Measurements from ENCODE around the gene SND1.

SND1 gene

DNA sequence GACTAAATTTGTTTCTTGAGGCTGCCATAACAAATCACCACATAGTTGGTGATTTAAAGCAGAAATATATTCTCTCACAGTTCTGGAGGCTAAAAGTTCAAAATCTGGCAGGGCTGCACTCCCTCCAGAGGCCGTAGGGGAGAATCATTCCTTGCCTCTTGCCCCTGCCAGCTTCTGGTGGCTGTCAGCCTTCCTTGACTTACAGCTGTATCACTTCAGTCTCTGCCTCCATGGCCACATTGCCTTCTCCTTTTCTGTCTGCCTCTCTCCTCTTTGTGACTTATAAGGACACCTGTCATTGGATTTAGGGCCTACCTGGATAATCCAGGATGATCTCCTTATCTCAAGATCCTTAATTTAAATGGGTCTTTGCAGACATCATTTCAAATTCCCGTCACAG is 385.1 kb downstream of the SND1 start:
- H3F3A ChIP-seq (ENCODE audit: control insufficient read depth, insufficient read depth) = peaks cover 3% of the 10 kb centered on the region; the same call in 1 of the 2 replicates
- no peak for TF ChIP-seq EZH2phosphoT487 (IDR thresholded peaks at IDR 0.05; ENCODE audit: borderline replicate concordance, low read length)
- TF ChIP-seq, protein P1, sequence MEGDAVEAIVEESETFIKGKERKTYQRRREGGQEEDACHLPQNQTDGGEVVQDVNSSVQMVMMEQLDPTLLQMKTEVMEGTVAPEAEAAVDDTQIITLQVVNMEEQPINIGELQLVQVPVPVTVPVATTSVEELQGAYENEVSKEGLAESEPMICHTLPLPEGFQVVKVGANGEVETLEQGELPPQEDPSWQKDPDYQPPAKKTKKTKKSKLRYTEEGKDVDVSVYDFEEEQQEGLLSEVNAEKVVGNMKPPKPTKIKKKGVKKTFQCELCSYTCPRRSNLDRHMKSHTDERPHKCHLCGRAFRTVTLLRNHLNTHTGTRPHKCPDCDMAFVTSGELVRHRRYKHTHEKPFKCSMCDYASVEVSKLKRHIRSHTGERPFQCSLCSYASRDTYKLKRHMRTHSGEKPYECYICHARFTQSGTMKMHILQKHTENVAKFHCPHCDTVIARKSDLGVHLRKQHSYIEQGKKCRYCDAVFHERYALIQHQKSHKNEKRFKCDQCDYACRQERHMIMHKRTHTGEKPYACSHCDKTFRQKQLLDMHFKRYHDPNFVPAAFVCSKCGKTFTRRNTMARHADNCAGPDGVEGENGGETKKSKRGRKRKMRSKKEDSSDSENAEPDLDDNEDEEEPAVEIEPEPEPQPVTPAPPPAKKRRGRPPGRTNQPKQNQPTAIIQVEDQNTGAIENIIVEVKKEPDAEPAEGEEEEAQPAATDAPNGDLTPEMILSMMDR (IDR thresholded peaks at IDR 0.05; ENCODE audit: low read depth, low read length, poor library complexity, severe bottlenecking) = peak; percentile 36
- H3K9me2 ChIP-seq (replicated peaks; ENCODE audit: control insufficient read depth, low read length) = no peaks in the 10 kb centered on the region
- peak overlapping the region; percentile 49 for H3K4me2 ChIP-seq (ENCODE audit: low read length)
- 0 out of 2 replicates have a peak, but pooled peaks cover 3% of the 10 kb centered on the region for H3K27me3 ChIP-seq (ENCODE audit: control insufficient read depth, low read length)
- H3K4me1 ChIP-seq (ENCODE audit: control insufficient read depth, low read length) = peaks cover 52% of the 10 kb centered on the region
- no peaks in the 10 kb centered on the region for H3K36me3 ChIP-seq (ENCODE audit: control insufficient read depth, low read length)
- H3K27ac ChIP-seq (ENCODE audit: low read depth, low read length) = no peak overlapping the region
- no peaks in the 10 kb centered on the region for H3K9me3 ChIP-seq (ENCODE audit: control insufficient read depth, insufficient read depth, low read length)
- H3K4me3 ChIP-seq (ENCODE audit: low read length) = 0 out of 2 replicates have a peak overlapping the region, but pooled peaks have one; percentile 22
- H4K20me1 ChIP-seq (ENCODE audit: control insufficient read depth, insufficient read depth, low read depth, low read length) = peaks cover 12% of the 10 kb centered on the region; the same call in 1 of the 2 replicates
- H3K79me2 ChIP-seq (ENCODE audit: control insufficient read depth, low read length) = peaks cover 4% of the 10 kb centered on the region; the same call in 1 of the 2 replicates

DNA sequence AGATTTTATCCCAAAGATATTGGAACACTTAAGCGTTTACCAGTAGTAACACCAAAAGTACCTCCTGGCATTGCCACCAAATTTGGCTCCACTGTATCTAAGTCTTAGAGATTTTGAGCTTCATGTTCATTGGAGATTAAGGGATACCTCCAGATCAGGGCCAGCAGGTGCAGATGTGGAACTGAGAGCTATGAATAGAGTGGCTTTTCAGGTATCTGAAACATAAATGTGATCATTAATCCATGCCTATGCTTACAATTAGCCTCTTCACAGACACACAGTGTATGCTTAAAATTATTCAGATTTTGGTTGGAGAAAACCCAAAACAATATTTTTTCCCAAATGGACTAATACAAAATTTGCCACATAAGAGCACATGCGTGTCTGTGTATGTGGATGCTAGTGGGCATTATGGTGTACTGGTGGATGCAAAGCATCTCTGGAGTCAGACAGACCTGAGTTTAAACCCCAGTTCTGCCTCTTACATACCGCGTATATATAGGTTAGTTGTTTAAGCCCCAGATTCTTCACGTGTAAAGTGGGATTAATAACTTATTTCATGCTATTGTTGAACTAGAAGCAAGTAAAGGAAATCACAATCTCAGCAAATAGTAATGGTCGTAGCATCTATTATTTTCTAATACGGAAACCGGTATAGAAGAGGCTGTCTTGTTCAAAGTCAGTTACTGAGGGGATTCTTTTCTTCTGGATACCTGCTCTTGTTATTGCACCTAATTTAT is 386.1 kb downstream of the SND1 start:
- peaks cover 46% of the 10 kb centered on the region for H3K4me1 ChIP-seq (ENCODE audit: control insufficient read depth, low read length)
- H3K9me2 ChIP-seq (replicated peaks; ENCODE audit: control insufficient read depth, low read length) = no peaks in the 10 kb centered on the region
- no peaks in the 10 kb centered on the region for H3K79me2 ChIP-seq (ENCODE audit: control insufficient read depth, low read length)
- no peak overlapping the region for H3K4me2 ChIP-seq (ENCODE audit: low read length)
- 0 out of 2 replicates have a peak, but pooled peaks cover 2% of the 10 kb centered on the region for H3K36me3 ChIP-seq (ENCODE audit: control insufficient read depth, low read length)
- TF ChIP-seq, protein P1 (IDR thresholded peaks at IDR 0.05; ENCODE audit: low read depth, low read length, poor library complexity, severe bottlenecking) = no peak
- no peak for TF ChIP-seq EZH2phosphoT487 (IDR thresholded peaks at IDR 0.05; ENCODE audit: borderline replicate concordance, low read length)
- H3K9me3 ChIP-seq (ENCODE audit: control insufficient read depth, insufficient read depth, low read length) = no peaks in the 10 kb centered on the region
- no peak overlapping the region for H3K27ac ChIP-seq (ENCODE audit: low read depth, low read length)
- no peaks in the 10 kb centered on the region for H3K27me3 ChIP-seq (ENCODE audit: control insufficient read depth, low read length)
- no peak overlapping the region for H3K4me3 ChIP-seq (ENCODE audit: low read length)
- peaks cover 7% of the 10 kb centered on the region; the same call in 1 of the 2 replicates for H4K20me1 ChIP-seq (ENCODE audit: control insufficient read depth, insufficient read depth, low read depth, low read length)
- peaks cover 3% of the 10 kb centered on the region; the same call in 1 of the 2 replicates for H3F3A ChIP-seq (ENCODE audit: control insufficient read depth, insufficient read depth)

DNA sequence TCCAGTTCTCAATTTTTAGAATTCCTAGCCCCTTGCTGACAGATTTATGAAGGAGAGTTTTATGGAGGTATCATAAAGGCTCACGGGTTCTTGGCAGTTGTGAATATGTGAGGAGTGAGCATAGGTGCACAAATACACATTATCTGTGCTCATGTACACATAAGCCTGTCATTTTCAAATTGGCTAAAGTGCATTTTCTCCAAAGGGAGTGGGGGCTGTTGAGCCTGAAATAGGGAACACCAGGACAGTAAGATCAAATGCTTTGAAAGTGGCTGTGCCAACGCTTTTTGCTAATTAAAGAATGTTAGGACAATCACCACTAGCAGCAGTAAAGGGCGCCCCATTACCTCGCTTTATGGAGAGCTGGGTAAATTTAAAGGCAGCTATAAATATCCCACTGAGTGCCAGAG is 387.6 kb downstream of the SND1 start:
- Histone ChIP-seq H3K27ac (ENCODE audit: low read depth, low read length) (no peak overlapping the region), H3K4me2 (ENCODE audit: low read length) (no peak overlapping the region), H3F3A (ENCODE audit: control insufficient read depth, insufficient read depth) (peaks cover 3% of the 10 kb centered on the region; the same call in 1 of the 2 replicates), H4K20me1 (ENCODE audit: control insufficient read depth, insufficient read depth, low read depth, low read length) (peaks cover 6% of the 10 kb centered on the region; the same call in 1 of the 2 replicates), H3K36me3 (ENCODE audit: control insufficient read depth, low read length) (0 out of 2 replicates have a peak, but pooled peaks cover 2% of the 10 kb centered on the region), H3K79me2 (ENCODE audit: control insufficient read depth, low read length) (no peaks in the 10 kb centered on the region), H3K4me3 (ENCODE audit: low read length) (no peak overlapping the region), H3K27me3 (ENCODE audit: control insufficient read depth, low read length) (no peaks in the 10 kb centered on the region), H3K4me1 (ENCODE audit: control insufficient read depth, low read length) (peaks cover 42% of the 10 kb centered on the region), H3K9me2 (replicated peaks; ENCODE audit: control insufficient read depth, low read length) (no peaks in the 10 kb centered on the region), H3K9me3 (ENCODE audit: control insufficient read depth, insufficient read depth, low read length) (no peaks in the 10 kb centered on the region)
- TF ChIP-seq, protein P1 (IDR thresholded peaks at IDR 0.05; ENCODE audit: low read depth, low read length, poor library complexity, severe bottlenecking) = no peak
- TF ChIP-seq EZH2phosphoT487 (IDR thresholded peaks at IDR 0.05; ENCODE audit: borderline replicate concordance, low read length) = no peak
